Neural progenitor cell (in vitro differentiated cells): Measurements from ENCODE around the gene DUOX1.

Source experiments
- CTCF ChIP-seq: fragments of 200-600 bp; sonication (generic); IDR thresholded peaks from 2 replicates; pipeline ENCODE4 v1.5.1; 2017; ENCODE audit warnings: antibody characterized with exemption, mild to moderate bottlenecking
- EZH2 ChIP-seq: fragments of 200-600 bp; sonication (generic); IDR thresholded peaks from 2 replicates; pipeline ENCODE4 v1.6.1; 2017; ENCODE audit warnings: antibody characterized with exemption, mild to moderate bottlenecking, moderate library complexity

GRCh38 chr15:45143946-45144345 lies 14.2 kb downstream of the DUOX1 start:
- no peak for TF ChIP-seq CTCF
- no peak for TF ChIP-seq EZH2
